Lower leg skin (tissue), 4 donors: ENCODE data around the gene TNFSF9. TPM values are rescaled to one million over a fixed set of nuclear protein-coding genes. Genes with fewer than 3 reads are reported as not detected.

Experiments used
- DNase-seq, 2 donors: peaks; one replicate each; pipeline ENCODE4 v3.0.0-alpha.2; 2019; ENCODE audit warnings: low spot score in 2 of 2
- H3K4me3 ChIP-seq: fragments of 200-600 bp; sonication (generic); 2 replicates; pipeline ENCODE4 v1.5.1; 2017; ENCODE audit warnings: mild to moderate bottlenecking, low read depth; ENCODE audit not compliant: poor library complexity, severe bottlenecking
- CTCF ChIP-seq, 3 donors: fragments of 450-650 bp; IDR thresholded peaks; one replicate each; pipeline ENCODE4 v1.5.1; 2016; ENCODE audit warnings: antibody characterized with exemption in 3 of 3, mild to moderate bottlenecking in 3 of 3, moderate library complexity in 2 of 3
- POLR2A ChIP-seq, 2 donors: fragments of 450-650 bp; IDR thresholded peaks; one replicate each; pipeline ENCODE4 v1.6.1; 2016 to 2017; ENCODE audit warnings: antibody characterized with exemption in 2 of 2, mild to moderate bottlenecking in 1 of 2, moderate library complexity in 1 of 2
- WGBS, 2 donors: methylation state at CpG; one replicate each; pipeline ENCODE4 v1.1.5; 2018; 5-methylcytosine and 5-hydroxymethylcytosine counted together
- intact Hi-C: fragments of 100-400 bp; cut with DNase I; formaldehyde crosslinking; loops from one replicate; pipeline ENCODE4 v1.15.0; 2023; ENCODE audit warnings: low total_unique reads
- total RNA-seq, 4 donors: library from RNA; depleted of rRNA; stranded (reverse); fragments of >200 nt; gene quantifications; one replicate each; pipeline ENCODE4 v1.1.0, GENCODE V29; 2016

TNFSF9 gene
- total RNA-seq, 4 donors from 2014 or later: 1.2 to 1.7 (median 1.5) TPM

GRCh38 chr19:6484831-6485230 lies 46.0 kb upstream of the TNFSF9 start:
- WGBS, 2 donors: 90 to 91% methylated on average over 7 of the region's 7 CpGs

GRCh38 chr19:6489278-6490061 lies 41.4 kb upstream of the TNFSF9 start:
- H3K4me3 ChIP-seq: no peak overlapping the region
- DNase-seq: no peak
- intact Hi-C loops: no loop called here
- WGBS, 2 donors: 64 to 66% methylated on average over 15 of the region's 15 CpGs
- TF ChIP-seq POLR2A (IDR thresholded peaks at IDR 0.05) (no peak), CTCF (IDR thresholded peaks at IDR 0.05) (no peak)

More at GRCh38 chr19:6484831-6485230, 46.0 kb upstream of the TNFSF9 start:
- no peak for DNase-seq
- intact Hi-C loops: no loop called here
- TF ChIP-seq CTCF (IDR thresholded peaks at IDR 0.05) (no peak), POLR2A (IDR thresholded peaks at IDR 0.05) (no peak)
- no peak overlapping the region for H3K4me3 ChIP-seq

- no peak for DNase-seq
- no peak overlapping the region for H3K4me3 ChIP-seq
These were observed 40.7 kb upstream of the TNFSF9 start for GRCh38 chr19:6490134-6490533.

GRCh38 chr19:6491802-6492592 lies 38.8 kb upstream of the TNFSF9 start:
- 81 to 86% methylated on average over 4 of the region's 4 CpGs for WGBS, 2 donors
- TF ChIP-seq POLR2A (IDR thresholded peaks at IDR 0.05): no peak
- TF ChIP-seq CTCF (IDR thresholded peaks at IDR 0.05): no peak
- intact Hi-C loops: no loop called here
- DNase-seq: no peak
- no peak overlapping the region for H3K4me3 ChIP-seq

More at GRCh38 chr19:6490134-6490533, 40.7 kb upstream of the TNFSF9 start:
- intact Hi-C loops: no loop called here
- TF ChIP-seq POLR2A (IDR thresholded peaks at IDR 0.05): no peak
- TF ChIP-seq CTCF (IDR thresholded peaks at IDR 0.05): no peak
- WGBS, 2 donors: 57 to 70% methylated on average over 2 of the region's 2 CpGs

GRCh38 chr19:6494438-6495036 lies 36.3 kb upstream of the TNFSF9 start:
- WGBS, 2 donors: 85 to 88% methylated on average over 8 of the region's 8 CpGs
- TF ChIP-seq POLR2A (IDR thresholded peaks at IDR 0.05) (no peak), CTCF (IDR thresholded peaks at IDR 0.05) (no peak)
- intact Hi-C loops: no loop called here
- H3K4me3 ChIP-seq: no peak overlapping the region
- DNase-seq: no peak
